Measurements from ENCODE around the gene DNAJC3.

DNA sequence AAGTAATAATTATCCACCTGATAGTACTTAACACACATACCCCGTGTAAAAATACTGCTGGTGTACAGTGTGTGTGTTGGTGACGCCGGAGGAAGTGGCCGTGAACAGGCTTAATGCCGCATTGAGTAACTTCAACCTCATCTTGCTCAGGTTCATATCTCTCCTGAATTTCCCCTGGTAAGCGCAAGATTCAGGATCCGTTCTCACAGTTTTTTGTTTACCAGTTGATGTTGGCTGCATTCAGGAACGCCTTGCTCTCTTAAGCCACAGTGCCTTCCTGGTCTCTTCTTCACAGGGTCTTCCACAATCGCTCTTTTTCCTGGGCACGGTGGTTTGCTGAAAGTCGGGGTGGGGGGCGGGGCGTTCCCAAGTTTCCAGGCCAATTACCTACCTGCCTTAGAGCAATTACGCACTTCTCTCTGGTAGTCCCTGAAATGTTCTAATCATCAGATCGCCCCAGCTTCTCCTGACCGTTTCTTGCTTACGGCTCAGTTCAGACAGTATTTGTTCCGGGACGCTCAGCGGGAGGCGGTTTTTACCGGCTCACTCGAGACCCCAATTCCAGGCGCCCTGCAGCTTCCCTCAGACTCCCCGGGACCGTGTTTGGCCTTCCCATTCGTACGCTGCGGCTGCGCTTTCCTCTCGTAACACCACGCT lies 706 bp upstream of the DNAJC3 start:
- TF ChIP-seq FOXM1 (IDR thresholded peaks at IDR 0.05; ENCODE audit: low read depth) (no peak), FOXM1 (CRISPR knock-in tag; IDR thresholded peaks at IDR 0.05; ENCODE audit: low read depth) (no peak), ZFX (CRISPR knock-in tag; IDR thresholded peaks at IDR 0.05) (no peak), KDM1A (IDR thresholded peaks at IDR 0.05) (no peak)

Data from K562 (cell line).